GM12878 (cell line): ENCODE measurements around the gene RAB37. TPM values are rescaled to one million over a fixed set of nuclear protein-coding genes. Genes with fewer than 3 reads are reported as not detected.

Source experiments
- ATAC-seq: fragments of 200-7000 bp; cut with Tn5 transposase; 3 replicates; pipeline ENCODE4 v1.9.1; 2020; ENCODE audit warnings: mild to moderate bottlenecking, moderate library complexity
- BruUV-seq: library from RNA; stranded (reverse); fragments of 400-500 nt; replicated peaks from 2 replicates; lab custom pipeline; 2021; lab: Mats Ljungman, UMichigan
- CTCF ChIA-PET: fragments of 300-600 bp; sonication (Branson Sonifier 250); formaldehyde crosslinking; extraction: SDS; loops from one replicate; lab custom pipeline; 2021; ENCODE audit warnings: inconsistent platforms; lab: Yijun Ruan, JAX
- POLR2A ChIA-PET: fragments of 350-600 bp; formaldehyde crosslinking; extraction: SDS; loops from one replicate; lab custom pipeline; 2021; ENCODE audit warnings: inconsistent platforms; lab: Charles Lee
- RAD21 ChIA-PET: fragments of 300-600 bp; sonication (Branson Sonifier 250); formaldehyde crosslinking; loops from one replicate; lab custom pipeline; 2023; ENCODE audit warnings: antibody characterized with exemption; ENCODE audit not compliant: unreplicated experiment; lab: Charles Lee
- SMC1A ChIA-PET: fragments of 300-600 bp; sonication (Branson Sonifier 250); formaldehyde crosslinking; loops from one replicate; lab custom pipeline; 2023; ENCODE audit not compliant: unreplicated experiment, uncharacterized antibody; lab: Charles Lee
- DNase-seq: peaks from one replicate; pipeline ENCODE4 v3.0.0-alpha.2; 2011; ENCODE audit warnings: low read depth, low spot score
- FAIRE-seq: peaks from 3 replicates; lab custom pipeline; 2011; peaks lifted over from hg19 to GRCh38; lab: Jason Lieb, UNC
- H2AFZ ChIP-seq: 2 replicates; pipeline ENCODE4 v1.6.0; 2011; ENCODE audit warnings: low read depth, low read length, control low read depth; ENCODE audit not compliant: control insufficient read depth
- H3K27ac ChIP-seq: 2 replicates; pipeline ENCODE4 v1.5.1; 2011; ENCODE audit warnings: control low read depth; ENCODE audit not compliant: control insufficient read depth, insufficient read depth
- H3K27me3 ChIP-seq, 2 experiments: replicated peaks in 1 of 2; 2 replicates each; pipeline versions ENCODE4 v1.6.0 to v1.6.1; 2011; ENCODE audit warnings: low read length in 1 of 2; ENCODE audit not compliant: control insufficient read depth in 2 of 2, insufficient read depth in 2 of 2
- H3K36me3 ChIP-seq, 2 experiments: 2 replicates each; pipeline ENCODE4 v1.5.1; 2011; ENCODE audit warnings: low read length in 1 of 2; ENCODE audit not compliant: control insufficient read depth in 2 of 2, insufficient read depth in 2 of 2
- H3K4me1 ChIP-seq: 2 replicates; pipeline ENCODE4 v1.6.1; 2011; ENCODE audit warnings: mild to moderate bottlenecking, low read length, moderate library complexity, mixed read lengths; ENCODE audit not compliant: control insufficient read depth, insufficient read depth
- H3K4me2 ChIP-seq: 2 replicates; pipeline ENCODE4 v1.6.0; 2011; ENCODE audit warnings: control low read depth; ENCODE audit not compliant: control insufficient read depth, insufficient read depth
- H3K4me3 ChIP-seq: fragments of 200-600 bp; sonication (generic); 2 replicates; pipeline ENCODE4 v1.5.1; 2016
- H3K79me2 ChIP-seq: 2 replicates; pipeline ENCODE4 v1.6.0; 2011; ENCODE audit warnings: low read length; ENCODE audit not compliant: control insufficient read depth, insufficient read depth
- H3K9ac ChIP-seq: 2 replicates; pipeline ENCODE4 v1.8.0; 2011; ENCODE audit warnings: low read length, control low read depth, mixed read lengths; ENCODE audit not compliant: control insufficient read depth, insufficient read depth
- H3K9me3 ChIP-seq: replicated peaks from 3 replicates; pipeline ENCODE4 v1.5.1; 2011; ENCODE audit warnings: mild to moderate bottlenecking, low read length; ENCODE audit not compliant: control insufficient read depth, insufficient read depth
- H4K20me1 ChIP-seq: 2 replicates; pipeline ENCODE4 v1.6.0; 2011; ENCODE audit not compliant: control insufficient read depth, insufficient read depth
- BHLHE40 ChIP-seq, 2 experiments: fragments of 450-650 bp in 1 of 2; IDR thresholded peaks; 2 replicates each; pipeline ENCODE4 v1.6.1; 2011 to 2017; ENCODE audit warnings: low read depth in 2 of 2, borderline replicate concordance in 1 of 2, improper control_type of control experiment in 1 of 2, low read length in 1 of 2, mild to moderate bottlenecking in 1 of 2
- CREB1 ChIP-seq: IDR thresholded peaks from 2 replicates; pipeline ENCODE4 v1.6.1; 2012; ENCODE audit warnings: low read depth, mild to moderate bottlenecking, inconsistent platforms
- EP300 ChIP-seq, 2 experiments: fragments of 150-350 bp in 1 of 2; IDR thresholded peaks; 2 replicates each; pipeline ENCODE4 v1.6.1; 2011 to 2012; ENCODE audit warnings: low read depth in 2 of 2, low read length in 2 of 2, borderline replicate concordance in 1 of 2, improper control_type of control experiment in 1 of 2, inconsistent platforms in 1 of 2; ENCODE audit not compliant: control insufficient read depth in 1 of 2
- HDAC6 ChIP-seq: fragments of 200-600 bp; sonication (generic); IDR thresholded peaks from one replicate; pipeline ENCODE4 v1.8.0; 2017; ENCODE audit warnings: antibody characterized with exemption; ENCODE audit not compliant: unreplicated experiment
- MTA2 ChIP-seq: fragments of 450-650 bp; IDR thresholded peaks from 2 replicates; pipeline ENCODE4 v1.6.1; 2016; ENCODE audit warnings: low read depth, mild to moderate bottlenecking, moderate library complexity
- NFYB ChIP-seq: IDR thresholded peaks from 2 replicates; pipeline ENCODE4 v1.6.1; 2011; ENCODE audit warnings: low read depth, mild to moderate bottlenecking, low read length, improper control_type of control experiment, moderate library complexity; ENCODE audit not compliant: insufficient read depth
- NR2C2 ChIP-seq: IDR thresholded peaks from 2 replicates; pipeline ENCODE4 v1.6.1; 2011; ENCODE audit warnings: borderline replicate concordance, low read depth; ENCODE audit not compliant: control insufficient read depth, insufficient read length
- PAX8 ChIP-seq: fragments of 450-650 bp; IDR thresholded peaks from 2 replicates; pipeline ENCODE4 v1.6.1; 2017; ENCODE audit warnings: mild to moderate bottlenecking, moderate library complexity
- POU2F2 ChIP-seq: IDR thresholded peaks from 3 replicates; pipeline ENCODE4 v1.6.1; 2011; ENCODE audit warnings: low read depth, mild to moderate bottlenecking, low read length, borderline replicate concordance
- RBBP5 ChIP-seq: fragments of 200-600 bp; sonication (generic); conservative IDR thresholded peaks from 2 replicates; pipeline ENCODE4 v1.6.1; 2016
- SP1 ChIP-seq: IDR thresholded peaks from one replicate; pipeline ENCODE4 v1.6.1; 2011; ENCODE audit warnings: low read depth, low read length
- SRF ChIP-seq, 2 experiments: IDR thresholded peaks; 2 replicates each; pipeline ENCODE4 v1.6.1; 2011; ENCODE audit warnings: low read depth in 2 of 2, low read length in 2 of 2, mild to moderate bottlenecking in 1 of 2, moderate library complexity in 1 of 2
- TARDBP ChIP-seq: IDR thresholded peaks from 2 replicates; pipeline ENCODE4 v1.6.1; 2016; ENCODE audit warnings: borderline replicate concordance
- ZBED1 ChIP-seq: IDR thresholded peaks from 2 replicates; pipeline ENCODE4 v1.6.1; 2016; ENCODE audit warnings: borderline replicate concordance
- ZZZ3 ChIP-seq: IDR thresholded peaks from 2 replicates; pipeline ENCODE4 v1.6.1; 2011; ENCODE audit warnings: low read depth; ENCODE audit not compliant: control insufficient read depth, insufficient read length
- WGBS: methylation state at CpG from one replicate; pipeline ENCODE4 v1.1.6; 2016; ENCODE audit warnings: low lambda C conversion rate; ENCODE audit not compliant: insufficient replicate concordance, insufficient coverage; ENCODE audit errors: missing lambda C conversion rate; 5-methylcytosine and 5-hydroxymethylcytosine counted together
- in situ Hi-C: fragments of 300-500 bp; cut with MboI; formaldehyde crosslinking; loops from 9 replicates; pipeline ENCODE4 v1.14.3; 2018; ENCODE audit warnings: mixed read lengths
- intact Hi-C: fragments of 100-400 bp; cut with micrococcal nuclease; formaldehyde crosslinking; loops from one replicate; pipeline ENCODE4 v1.14.2; 2022; ENCODE audit not compliant: unreplicated experiment
- polyA plus RNA-seq, 11 experiments: library from polyadenylated mRNA; depleted of rRNA in 4 of 11; unstranded in 6 of 11; stranded (reverse) in 5 of 11; fragments of >200 nt; fragmentation: Nextera tagmentation in 4 of 11; fragmentation: Illumina TruSeq in 1 of 11; extraction: Ambion mirVana in 4 of 11; extraction: Trizol in 1 of 11; gene quantifications; 1 replicate in 1 of 11; 2 replicates in 10 of 11; pipeline versions ENCODE4 v1.2.1 to v1.2.3, GENCODE V29; 2011 to 2016; ENCODE audit warnings: inconsistent platforms in 2 of 11, missing spikeins in 2 of 11, low read depth in 1 of 11
- total RNA-seq, 4 experiments: library from RNA; depleted of rRNA in 3 of 4; stranded (reverse); fragments of >200 nt in 3 of 4; fragmentation: Illumina TruSeq in 1 of 4; extraction: Trizol in 1 of 4; gene quantifications; 2 replicates each; pipeline versions ENCODE4 v1.2.1 to v1.2.3, GENCODE V29; 2013 to 2021
- TF ChIP-seq, protein P1 (sequence below): IDR thresholded peaks from 2 replicates; pipeline ENCODE4 v1.6.1; 2012; ENCODE audit warnings: mild to moderate bottlenecking, low read depth, low read length
- TF ChIP-seq, protein P2 (sequence below): fragments of 450-650 bp; IDR thresholded peaks from 2 replicates; pipeline ENCODE4 v1.6.1; 2014; ENCODE audit warnings: mild to moderate bottlenecking

RAB37 gene
- total and polyA plus RNA-seq, 10 of the 15 experiments (the other 5 are each of a cell fraction or from before 2014, with no cell fraction given): 0.48 to 5.6 (median 1.7) TPM

DNA sequence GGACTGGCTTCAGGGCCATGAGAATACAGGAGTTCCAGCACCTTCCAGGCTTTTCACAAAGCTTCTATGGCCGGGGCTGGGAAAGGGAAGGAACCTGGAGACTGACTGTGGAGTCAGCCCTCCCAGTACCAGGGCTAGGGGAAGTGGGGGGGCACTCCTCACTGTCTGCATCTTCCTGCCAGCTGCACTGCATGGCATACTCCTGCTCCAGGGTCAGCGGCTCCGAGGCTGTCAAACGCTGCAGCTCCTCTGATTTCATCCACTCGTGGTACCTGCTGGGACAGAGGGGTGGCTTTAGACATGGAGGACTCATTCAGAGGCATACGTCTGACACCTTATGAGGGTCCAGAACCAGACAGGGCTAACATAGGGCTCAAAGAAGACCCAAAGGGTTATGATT lies 36.4 kb downstream of the RAB37 start:
- no peak overlapping the region for H2AFZ ChIP-seq
- H3K79me2 ChIP-seq: peaks cover 16% of the 10 kb centered on the region
- no peaks in the 10 kb centered on the region for H3K27me3 ChIP-seq
- no peak overlapping the region for H3K4me3 ChIP-seq
- peaks cover 9% of the 10 kb centered on the region; the same call in 1 of the 2 replicates for H3K4me1 ChIP-seq
- in situ Hi-C loops (no loop called here), intact Hi-C loops (no loop called here)
- H3K36me3 ChIP-seq: peaks cover 26 to 32% of the 10 kb centered on the region in 2 experiments
- ChIA-PET CTCF (interaction anchor here (1.1 to 7.0 kb wide), 6 partner anchors 13 to 187 kb away, joined by 3 to 60 read pairs (median 6); no protein-coding TSS in a partner anchor), RAD21 (interaction anchor here (1.2 to 3.5 kb wide), 3 partner anchors 28 to 187 kb away, joined by 3 to 13 read pairs (median 6); no protein-coding TSS in a partner anchor), SMC1A (interaction anchor here (2.3 to 2.6 kb wide), 2 partner anchors 27 to 31 kb away, joined by 7 to 8 read pairs; no protein-coding TSS in a partner anchor), POLR2A (interaction anchor here (0.6 to 1.6 kb wide), 4 partner anchors 16 to 95 kb away, joined by 3 to 7 read pairs (median 4); no protein-coding TSS in a partner anchor)
- H3K9me3 ChIP-seq: no peaks in the 10 kb centered on the region
- WGBS: 93% methylated on average over 6 of the region's 6 CpGs
- TF ChIP-seq, protein P1, sequence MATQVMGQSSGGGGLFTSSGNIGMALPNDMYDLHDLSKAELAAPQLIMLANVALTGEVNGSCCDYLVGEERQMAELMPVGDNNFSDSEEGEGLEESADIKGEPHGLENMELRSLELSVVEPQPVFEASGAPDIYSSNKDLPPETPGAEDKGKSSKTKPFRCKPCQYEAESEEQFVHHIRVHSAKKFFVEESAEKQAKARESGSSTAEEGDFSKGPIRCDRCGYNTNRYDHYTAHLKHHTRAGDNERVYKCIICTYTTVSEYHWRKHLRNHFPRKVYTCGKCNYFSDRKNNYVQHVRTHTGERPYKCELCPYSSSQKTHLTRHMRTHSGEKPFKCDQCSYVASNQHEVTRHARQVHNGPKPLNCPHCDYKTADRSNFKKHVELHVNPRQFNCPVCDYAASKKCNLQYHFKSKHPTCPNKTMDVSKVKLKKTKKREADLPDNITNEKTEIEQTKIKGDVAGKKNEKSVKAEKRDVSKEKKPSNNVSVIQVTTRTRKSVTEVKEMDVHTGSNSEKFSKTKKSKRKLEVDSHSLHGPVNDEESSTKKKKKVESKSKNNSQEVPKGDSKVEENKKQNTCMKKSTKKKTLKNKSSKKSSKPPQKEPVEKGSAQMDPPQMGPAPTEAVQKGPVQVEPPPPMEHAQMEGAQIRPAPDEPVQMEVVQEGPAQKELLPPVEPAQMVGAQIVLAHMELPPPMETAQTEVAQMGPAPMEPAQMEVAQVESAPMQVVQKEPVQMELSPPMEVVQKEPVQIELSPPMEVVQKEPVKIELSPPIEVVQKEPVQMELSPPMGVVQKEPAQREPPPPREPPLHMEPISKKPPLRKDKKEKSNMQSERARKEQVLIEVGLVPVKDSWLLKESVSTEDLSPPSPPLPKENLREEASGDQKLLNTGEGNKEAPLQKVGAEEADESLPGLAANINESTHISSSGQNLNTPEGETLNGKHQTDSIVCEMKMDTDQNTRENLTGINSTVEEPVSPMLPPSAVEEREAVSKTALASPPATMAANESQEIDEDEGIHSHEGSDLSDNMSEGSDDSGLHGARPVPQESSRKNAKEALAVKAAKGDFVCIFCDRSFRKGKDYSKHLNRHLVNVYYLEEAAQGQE: no peak
- TF ChIP-seq CREB1 (no peak), BHLHE40 (IDR thresholded peaks at IDR 0.05; ENCODE audit: borderline replicate concordance in 1 of 2, low read depth in 2 of 2, low read length in 1 of 2) (no peak), PAX8 (no peak), TARDBP (no peak), MTA2 (no peak), ZBED1 (no peak), NFYB (no peak), NR2C2 (no peak), EP300 (IDR thresholded peaks at IDR 0.05; ENCODE audit: borderline replicate concordance in 1 of 2, control insufficient read depth in 1 of 2, low read depth in 2 of 2, low read length in 2 of 2) (no peak), SRF (IDR thresholded peaks at IDR 0.05; ENCODE audit: low read depth in 2 of 2, low read length in 2 of 2) (no peak), ZZZ3 (no peak), POU2F2 (no peak), SP1 (no peak), RBBP5 (no peak), HDAC6 (no peak)
- TF ChIP-seq, protein P2, sequence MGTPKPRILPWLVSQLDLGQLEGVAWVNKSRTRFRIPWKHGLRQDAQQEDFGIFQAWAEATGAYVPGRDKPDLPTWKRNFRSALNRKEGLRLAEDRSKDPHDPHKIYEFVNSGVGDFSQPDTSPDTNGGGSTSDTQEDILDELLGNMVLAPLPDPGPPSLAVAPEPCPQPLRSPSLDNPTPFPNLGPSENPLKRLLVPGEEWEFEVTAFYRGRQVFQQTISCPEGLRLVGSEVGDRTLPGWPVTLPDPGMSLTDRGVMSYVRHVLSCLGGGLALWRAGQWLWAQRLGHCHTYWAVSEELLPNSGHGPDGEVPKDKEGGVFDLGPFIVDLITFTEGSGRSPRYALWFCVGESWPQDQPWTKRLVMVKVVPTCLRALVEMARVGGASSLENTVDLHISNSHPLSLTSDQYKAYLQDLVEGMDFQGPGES: no peak
- BruUV-seq: no TSS peak
- no peak for DNase-seq
- no peak for FAIRE-seq
- no peak overlapping the region for H3K9ac ChIP-seq
- no peak overlapping the region for H3K27ac ChIP-seq
- no peak overlapping the region for H3K4me2 ChIP-seq
- no peak for ATAC-seq
- H4K20me1 ChIP-seq: no peaks in the 10 kb centered on the region
